NCI-H226 (cell line): Measurements from ENCODE around the gene APIP.
"Not testable (repeated sequence)": the region's sequence is repeated elsewhere in the genome, so short reads cannot be mapped to it uniquely, and the experiment has no call there.

Source experiments
- DNase-seq: peaks from one replicate; pipeline ENCODE4 v3.0.0-alpha.2; 2015

The APIP gene

DNA sequence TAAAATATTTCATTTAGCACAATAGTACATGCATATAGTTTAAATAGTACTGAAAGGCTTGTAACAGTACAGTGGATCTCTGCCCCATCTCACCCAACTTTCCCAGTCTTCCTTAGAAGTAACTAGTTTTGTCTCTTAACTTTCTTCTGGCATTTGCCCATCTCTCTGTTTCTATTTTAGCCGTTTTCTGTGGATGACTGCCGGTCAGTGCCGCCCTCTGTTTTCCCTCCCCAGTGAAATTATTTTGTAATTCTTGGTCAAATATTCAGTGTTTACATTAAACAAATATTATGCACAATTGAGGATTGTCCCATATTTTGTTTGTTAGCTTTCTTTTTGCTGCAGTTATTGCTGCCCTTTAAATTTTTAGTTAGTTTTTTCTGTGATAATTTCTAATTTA lies 8.5 kb upstream of the APIP start:
- DNase-seq, result no peak

DNA sequence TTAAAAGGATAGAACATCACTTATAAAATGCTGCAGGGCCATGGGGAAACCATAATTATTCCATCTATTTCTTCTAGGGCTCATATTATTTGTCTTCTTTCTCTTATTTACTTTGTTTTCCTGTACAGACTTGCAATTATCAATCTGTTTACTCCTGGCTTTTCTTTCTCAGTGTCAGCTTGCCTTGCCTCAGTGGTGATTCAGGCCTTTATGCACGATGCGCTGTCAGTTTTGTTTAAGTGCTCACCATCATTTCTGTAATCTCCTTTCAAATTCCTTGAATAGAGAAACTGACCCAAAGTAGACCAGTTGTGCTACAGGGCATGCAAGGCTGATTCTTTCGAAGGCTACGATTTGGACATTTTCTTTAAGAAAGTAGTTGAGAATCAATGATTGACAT lies 5.0 kb upstream of the APIP start:
- no peak for DNase-seq

DNA sequence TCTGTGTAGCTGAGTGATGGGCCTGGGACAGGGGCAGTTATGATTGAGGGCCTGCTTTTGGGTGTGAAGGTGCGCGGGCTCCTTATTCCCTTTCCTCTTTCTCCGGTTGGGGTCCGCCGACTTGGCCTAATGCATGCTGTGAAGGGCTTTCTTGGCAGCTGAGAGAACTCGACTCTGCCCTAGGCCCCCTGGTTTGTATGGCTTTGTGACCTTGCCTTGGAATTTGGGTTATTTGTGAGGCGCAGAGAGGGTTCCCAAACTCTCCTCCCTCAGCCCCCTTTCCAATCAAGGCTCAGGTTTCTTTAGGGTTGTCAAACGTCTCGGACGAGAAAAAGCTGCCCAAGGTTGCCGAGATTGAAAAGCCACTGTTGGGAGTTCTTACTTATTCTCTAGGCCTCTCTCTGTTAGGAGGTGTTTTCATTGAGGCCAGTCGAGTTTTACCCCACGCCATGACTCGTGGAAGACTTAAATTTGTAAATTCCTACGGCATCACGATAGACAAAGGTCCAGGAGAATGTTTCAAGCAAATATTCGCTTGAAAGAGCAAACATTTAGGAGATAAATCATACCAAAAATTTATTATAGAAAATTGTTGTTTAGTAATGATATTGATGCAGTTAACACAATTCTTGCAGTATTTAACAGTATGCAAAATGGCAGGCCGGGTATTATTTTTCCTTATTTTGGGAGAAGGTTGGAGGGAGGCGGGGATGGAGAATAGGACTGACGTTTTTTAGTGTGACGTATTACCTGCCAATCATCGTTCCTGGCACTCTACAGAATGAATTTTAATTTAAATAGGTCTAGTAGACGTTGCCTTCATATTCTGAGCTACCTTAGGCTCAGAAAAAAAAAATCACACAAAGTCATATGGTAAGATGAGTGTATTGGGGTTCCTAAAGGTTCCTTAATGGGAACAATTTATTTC lies 928 bp upstream of the APIP start:
- no peak for DNase-seq

DNA sequence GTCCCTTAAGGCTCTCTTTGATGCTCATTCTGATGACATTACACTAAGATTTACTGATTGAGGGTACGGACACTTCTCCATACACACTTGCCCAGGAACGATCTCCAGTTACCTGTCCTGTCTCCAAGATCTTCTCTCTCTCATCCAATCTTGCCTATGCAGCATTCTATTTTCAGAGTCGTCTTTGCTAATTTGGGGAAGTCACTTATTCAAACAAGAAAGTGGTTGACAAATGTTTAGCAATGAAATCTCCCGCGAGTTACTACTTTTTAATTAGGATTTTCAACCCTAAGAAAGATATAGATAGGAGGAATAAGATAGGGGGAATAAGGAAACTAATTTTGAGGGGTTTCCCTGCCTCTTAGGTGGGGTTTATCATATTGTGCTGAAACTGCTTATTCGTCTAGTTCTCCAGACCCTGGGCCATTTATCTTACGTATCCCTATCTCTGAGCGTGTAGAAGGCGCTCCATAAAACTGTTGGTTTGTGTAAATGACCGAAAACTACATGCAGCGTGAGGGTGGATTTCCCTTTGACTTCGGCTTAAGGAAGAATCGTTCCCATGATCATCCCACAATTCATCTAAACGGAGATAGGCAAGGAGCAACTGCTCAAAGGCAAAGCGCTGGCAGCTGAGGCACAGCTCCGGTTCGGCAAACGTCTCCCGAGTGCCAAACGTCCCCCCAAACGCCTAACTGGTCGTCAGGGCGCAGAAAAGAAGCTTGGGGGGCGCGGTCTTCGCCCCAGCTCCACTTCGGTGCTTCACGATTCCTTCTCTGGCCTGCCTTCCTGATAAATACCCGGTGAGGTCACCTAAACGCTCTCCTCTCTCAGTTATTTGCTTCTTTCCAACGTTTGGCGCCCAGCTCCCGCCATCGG lies 804 bp downstream of the APIP start:
- no peak for DNase-seq

DNA sequence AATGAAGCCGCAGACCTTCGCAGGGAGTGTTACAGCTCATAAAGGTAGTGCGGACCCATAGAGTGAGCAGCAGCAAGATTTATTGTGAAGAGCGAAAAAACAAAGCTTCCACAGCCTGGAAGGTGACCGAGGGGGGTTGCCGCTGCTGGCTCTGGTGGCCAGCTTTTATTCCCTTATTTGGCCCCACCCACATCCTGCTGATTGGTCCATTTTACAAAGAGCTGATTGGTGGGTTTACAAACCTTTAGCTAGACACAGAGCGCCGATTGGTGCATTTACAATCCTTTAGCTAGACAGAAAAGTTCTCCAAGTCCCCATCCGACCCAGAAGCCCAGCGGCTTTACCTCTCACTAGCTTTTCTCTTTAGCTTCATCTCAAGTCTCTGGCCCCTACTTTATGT lies 2.6 kb downstream of the APIP start:
- not testable (repeated sequence) for DNase-seq

DNA sequence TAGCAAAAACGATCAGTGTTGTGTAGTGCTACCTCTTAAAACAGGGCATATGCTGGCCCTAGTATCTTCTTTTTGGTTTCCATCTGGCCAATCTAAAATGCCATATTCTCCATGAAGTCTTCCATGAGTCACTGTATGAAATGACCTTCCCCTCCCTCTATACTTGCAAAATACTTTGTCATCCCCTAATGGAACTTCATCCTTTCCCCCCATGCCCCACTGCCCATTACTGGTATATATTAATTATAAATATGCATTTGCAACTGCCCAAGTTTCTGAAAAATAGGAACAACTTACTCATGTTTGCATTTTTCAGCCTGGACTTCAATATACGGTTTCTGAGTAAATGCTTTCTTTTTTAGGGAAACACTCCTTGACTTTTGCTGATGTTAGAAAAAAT lies 4.5 kb downstream of the APIP start:
- DNase-seq, result no peak

DNA sequence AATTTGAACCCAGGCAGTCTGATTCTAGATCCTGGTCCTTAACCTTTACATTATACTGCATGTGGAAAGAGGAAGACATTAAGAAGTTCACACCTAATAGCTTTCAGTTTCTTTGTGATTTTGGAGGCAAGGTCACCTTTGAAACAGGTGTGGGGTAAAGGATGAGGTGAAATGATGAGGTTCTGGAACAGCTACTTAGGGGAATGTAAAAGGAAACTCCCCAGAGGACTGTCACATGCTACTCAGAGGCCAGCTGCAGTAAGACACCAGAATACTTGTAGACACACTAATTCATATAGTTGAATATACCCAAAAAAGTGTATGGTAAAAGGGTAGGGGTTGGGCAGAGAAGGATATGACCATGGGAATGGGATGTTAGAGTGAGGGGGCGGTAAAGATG lies 5.4 kb downstream of the APIP start:
- no peak for DNase-seq

DNA sequence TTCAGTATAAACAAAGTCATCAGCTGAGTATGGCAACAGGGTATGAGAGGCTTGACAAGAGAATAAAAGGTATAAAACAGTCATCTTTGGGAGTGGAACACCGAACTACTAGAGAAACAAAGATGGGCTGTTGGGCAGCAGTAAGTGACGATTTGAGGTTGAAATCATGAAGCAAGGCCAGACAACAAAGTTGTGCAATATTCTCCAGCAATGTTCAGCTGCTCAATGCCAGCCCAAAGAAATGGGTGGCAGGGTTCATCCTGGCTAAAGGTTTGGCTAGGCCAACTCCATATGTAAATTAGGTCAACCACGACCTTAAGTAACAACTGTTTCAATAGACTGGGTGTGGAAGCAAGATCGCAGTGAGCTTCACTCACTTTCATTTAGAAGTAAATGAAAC lies 6.2 kb downstream of the APIP start:
- no peak for DNase-seq

DNA sequence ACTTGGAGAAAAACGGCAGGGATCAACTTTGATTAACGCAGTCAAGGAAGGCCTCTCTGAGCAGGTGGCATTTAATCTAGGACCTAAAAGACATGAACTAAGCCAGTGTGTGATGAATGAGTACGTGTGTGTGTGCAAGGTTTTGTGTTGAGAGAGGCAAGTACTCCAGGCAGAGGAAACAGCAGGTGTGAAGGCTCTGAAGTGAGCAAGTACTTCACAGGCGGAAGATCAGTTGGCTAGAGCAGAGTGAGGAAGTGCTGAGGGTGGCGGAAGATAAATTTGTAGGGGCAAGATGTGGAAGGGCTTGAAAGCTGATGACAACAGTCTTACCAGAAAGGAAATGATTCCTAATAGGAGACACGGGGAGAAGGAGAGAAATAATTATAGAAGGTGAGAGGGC lies 6.8 kb downstream of the APIP start:
- DNase-seq, result no peak

DNA sequence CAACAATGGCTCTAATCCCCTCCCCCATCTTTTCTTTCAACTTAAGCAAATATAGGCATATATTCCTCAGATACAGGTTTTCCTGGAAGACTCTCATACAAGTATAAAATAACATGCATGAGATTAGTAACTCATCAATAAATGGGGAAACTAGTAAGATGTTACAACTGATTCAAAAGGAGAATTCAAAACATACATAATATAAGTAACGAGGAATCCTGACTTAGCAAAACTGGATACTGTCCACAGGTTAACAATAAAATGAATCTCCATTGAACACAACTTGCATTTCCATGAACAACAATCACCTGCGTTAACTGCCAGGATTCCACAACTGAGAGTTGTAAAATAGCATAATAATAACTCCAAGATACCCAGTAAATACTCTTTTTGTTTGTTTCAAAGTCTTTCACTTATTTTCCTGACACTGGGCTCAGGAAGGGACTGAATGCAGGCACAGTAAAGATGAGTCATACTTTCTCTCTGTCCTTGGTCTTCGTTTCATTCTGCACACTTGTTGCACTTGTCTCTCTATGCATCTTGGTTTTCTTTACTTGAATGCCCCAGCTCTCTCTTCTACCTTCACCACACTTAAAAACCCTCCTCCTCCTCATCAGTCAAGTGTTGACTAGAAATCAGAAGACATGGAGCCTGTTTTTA lies 8.1 kb downstream of the APIP start:
- DNase-seq, result no peak

DNA sequence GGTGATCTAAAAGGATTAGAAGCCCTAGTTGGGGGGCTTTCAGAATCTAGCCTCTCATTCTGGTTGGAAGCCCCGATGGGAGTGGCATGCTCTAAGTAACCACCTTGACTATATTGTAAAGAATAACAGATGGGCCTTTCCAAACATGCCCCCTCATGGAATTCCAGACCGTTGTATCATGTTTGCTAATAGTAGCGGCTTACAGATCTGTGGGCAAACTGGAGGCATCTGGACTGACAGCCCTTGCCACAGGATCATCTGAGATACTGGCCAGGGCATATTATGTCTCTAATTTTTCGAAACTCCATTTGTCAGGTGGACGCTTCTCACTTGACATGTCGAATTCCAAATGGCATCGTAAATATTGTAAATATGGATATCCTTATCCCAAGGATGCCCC lies 10.5 kb downstream of the APIP start:
- no peak for DNase-seq

DNA sequence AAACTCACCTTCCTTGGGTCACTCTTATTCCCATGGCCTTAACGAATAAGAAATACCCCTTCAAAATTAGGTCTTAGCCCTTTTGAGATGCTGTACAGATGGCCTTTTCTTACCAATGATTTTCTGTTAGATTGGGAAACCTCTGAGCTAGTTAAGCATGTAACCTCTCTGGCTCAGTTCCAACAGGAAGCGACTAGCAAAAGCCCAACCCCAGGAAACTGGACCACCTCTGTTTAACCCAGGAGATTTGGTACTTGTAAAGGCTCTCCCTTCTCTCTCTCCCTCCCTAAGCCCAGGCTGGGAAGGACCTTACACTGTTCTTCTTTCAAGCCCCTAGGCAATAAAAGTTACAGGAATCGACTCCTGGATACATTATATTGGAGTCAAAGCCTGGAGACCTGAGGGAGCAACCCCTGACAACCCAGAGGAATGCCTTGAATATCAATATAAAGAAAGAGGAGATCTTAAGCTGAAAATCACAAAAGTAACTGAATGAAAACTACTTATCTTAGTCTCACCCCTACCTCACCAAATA lies 11.7 kb downstream of the APIP start:
- no peak for DNase-seq

DNA sequence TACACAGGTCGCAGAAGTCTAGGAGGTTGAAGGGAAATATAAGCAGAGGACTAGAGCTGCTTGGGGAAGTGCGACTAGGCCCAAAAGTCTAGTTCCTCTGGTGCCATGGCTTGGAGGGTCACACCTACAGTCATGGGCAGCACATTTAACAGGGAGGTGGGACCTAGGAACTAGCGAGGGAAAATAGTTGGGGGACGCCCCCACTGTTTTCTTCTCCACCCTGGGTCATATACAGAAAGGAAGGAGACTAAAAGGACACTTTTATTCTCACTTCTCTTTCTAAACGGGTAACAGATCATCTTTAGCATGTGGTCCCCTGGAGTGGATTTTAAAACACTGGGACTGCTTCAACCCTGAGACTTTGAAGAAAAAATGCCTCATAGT lies 16.6 kb downstream of the APIP start:
- DNase-seq, result no peak

DNA sequence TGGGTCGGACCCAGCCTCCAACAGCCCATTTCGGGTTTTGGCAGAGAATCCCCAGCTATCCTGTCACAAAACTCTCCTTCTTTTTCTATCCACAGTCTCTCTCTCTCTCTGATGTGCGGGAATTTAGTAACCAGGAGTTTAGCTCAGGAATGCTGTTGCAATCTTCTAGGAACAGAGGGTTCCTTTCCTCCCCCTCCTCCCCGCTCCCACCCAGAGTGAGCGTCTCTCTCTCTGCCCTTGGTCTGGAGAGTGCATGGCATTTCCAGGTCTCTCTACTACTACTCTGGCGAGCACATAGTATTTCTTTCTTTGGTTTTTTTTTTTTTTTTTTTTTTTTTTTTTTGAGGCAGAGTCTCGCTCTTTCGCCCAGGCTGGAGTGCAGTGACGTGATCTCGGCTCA lies 17.7 kb downstream of the APIP start:
- no peak for DNase-seq

DNA sequence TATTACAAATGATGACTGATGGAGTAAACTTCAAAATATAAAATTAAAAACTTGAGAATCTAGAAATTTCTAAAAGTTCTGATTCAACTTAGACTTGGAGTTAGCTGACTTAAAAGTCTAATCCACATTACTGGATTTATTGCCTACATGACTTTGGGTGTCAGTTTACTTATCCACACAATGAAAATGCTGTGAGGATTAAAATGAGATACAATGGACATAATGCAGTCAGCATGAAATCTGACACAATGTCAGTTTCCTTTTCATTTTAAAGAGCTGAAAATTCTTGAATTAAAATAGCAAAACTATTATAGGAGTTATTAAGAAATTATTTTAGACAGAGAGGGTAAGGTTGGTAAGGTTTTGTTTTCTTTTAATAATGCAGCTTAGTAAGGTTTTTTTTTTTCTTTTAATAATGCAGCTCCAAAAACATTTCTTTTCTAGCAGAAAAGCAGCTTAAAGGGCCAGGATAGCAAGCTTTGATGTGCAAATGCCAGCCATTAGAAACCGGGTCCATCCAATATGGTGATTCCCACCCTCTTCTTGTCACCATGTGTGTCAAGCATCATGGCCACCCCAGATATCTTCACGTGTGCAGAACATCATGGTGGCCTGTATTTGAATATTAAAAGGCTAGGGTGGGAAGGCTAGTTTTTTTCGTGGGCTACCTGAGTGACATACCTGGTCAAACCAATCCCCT lies 18.9 kb downstream of the APIP start:
- DNase-seq, result no peak

DNA sequence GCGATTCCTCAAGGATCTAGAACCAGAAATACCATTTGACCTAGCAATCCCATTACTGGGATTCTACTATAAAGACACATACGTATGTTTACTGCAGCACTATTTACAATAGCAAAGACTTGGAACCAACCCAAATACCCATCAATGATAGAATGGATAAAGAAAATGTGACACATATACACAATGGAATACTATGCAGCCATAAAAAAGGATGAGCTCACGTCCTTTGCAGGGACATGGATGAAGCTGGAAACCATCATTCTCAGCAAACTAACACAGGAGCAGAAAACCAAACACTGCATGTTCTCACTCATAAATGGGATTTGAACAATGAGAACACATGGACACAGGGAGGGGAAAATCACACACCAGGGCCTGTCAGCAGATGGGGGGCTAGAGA lies 20.0 kb downstream of the APIP start:
- DNase-seq, result not testable (repeated sequence)

DNA sequence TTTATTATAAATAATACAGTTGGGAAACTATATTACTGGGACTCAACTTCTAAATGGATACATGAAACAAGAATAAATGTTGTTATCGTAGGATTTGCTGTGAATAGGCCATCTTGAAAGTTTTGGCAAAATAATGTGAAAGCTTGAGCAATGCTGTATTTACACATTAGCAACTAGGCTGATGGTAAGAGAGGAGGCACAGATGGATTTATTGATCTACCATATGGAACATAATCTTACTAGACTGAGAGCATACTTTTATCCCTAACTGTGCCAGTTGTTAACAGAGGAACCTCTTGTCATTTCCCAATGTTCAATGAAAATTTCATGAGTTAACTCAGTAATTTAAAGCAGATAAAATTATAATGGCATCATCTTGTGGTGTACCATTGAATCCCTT lies 22.8 kb downstream of the APIP start:
- DNase-seq, result no peak

DNA sequence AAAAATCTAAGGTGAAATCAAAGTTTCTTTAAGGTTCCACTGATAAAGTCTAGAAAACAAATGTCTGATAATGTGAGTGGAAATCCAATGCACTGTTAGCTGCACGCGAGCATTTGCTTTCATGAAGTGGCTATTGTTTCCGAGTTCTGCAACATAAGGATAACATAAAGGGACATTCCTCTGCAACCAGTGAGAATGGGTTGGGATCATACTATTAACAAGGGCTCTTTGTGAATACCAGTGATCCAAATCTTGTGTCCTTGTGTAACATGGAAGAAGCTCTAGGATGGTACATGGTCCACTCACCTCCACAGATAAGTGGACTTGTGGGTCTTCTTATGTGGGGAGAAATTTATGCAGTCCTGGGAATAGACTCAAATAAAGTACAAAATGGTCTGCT lies 24.6 kb downstream of the APIP start:
- DNase-seq, result no peak

DNA sequence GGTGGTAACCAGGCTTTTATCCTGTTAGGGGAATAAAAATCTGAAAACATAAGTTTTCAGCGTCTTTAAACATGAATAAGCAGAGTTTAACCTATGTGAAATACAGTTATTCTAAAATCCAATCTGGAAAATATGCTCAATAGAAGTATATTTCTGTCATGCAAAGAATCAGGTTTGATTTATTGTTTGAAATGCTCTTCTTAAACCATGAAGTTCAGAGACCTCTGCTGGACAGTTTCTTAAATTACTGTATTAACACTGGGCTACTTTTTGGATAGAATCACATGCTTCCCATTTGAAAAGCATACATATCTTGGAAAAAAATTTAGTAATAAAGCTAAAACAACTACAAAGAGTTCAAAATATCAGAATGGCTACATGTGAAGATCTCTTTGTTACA lies 25.4 kb downstream of the APIP start:
- DNase-seq, result no peak

DNA sequence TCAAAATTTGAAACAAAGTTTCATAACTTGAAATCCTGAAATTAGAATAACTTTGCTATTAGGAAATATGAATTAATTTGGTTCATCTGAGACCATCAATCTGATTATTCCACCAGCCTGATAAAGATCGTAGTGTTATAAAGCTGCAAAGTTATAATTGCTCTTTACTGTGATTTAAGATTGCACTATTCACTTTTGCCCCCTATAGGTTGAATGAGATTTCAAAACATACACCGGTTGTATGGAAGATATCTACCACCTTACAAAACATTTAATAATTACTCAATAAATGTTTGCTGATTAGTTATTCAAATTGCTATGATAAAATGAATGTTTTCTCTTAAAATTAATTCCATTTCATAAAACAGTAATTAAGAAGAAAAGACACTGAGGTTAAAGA lies 26.1 kb downstream of the APIP start:
- no peak for DNase-seq

DNA sequence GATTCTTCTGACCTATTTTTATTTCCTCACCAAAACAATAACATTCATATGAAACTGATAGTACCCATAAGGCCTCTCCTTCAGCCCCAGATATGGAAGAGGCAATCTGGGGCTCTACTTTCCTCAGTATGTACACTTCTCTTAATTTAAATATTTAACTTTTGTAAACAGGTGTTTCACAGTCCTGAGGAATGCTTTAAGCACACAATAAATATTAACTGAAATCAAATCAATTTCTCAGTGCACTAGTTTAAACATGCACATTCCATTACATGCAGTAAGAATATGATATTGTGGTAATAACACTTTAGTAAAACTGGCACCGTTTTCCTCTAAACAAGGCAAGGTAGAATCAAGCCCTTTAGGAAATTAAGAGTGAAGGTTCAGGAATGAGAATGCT lies 28.9 kb downstream of the APIP start:
- no peak for DNase-seq

DNA sequence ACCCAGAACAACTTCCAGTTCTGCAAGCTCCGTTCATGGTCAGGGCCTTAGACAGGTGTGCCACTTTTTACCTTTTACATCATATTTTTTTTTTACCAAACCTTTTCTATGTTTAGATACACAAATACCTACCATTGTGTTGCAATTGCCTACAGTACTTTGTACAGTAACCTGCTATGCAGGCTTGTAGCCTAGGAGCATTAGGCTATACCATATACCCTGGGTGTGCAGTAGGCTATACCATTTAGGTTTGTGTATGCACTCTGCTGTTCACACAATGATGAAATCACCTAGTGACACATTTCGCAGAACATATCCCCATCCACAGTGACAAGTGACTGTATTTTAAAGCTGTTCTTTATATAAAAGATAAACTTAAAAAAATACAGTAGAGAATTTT lies 29.6 kb downstream of the APIP start:
- DNase-seq, result no peak

DNA sequence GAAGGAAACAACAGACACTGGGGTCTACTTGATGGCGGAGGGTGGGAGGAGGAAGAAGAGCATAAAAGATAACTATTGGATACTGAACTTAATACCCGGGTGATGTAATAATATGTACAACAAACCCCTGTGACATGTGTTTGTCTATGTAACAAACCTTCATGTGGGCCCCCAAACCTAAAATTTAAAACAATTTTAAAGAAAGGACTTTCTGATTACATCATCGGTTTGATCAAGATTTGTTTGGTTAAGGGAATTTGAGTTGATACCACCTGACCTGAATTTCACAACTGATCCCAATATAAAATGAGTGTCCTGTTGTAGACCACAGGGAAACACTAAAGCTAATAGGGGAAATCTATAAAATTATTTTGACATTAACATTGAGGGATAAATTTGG lies 34.3 kb downstream of the APIP start:
- no peak for DNase-seq
